ENCODE data around the gene OCIAD1. TPM values are rescaled to one million over a fixed set of nuclear protein-coding genes. Genes with fewer than 3 reads are reported as not detected.

OCIAD1 gene
- total RNA-seq, 1 experiment from 2014 or later = 110 TPM

GRCh38 chr4:48899950-48900349 is 69.1 kb downstream of the OCIAD1 start:
- Histone ChIP-seq H3K4me2 (no peak overlapping the region), H3K9me2 (ENCODE audit: insufficient read depth) (no peaks in the 10 kb centered on the region), H3K27me3 (ENCODE audit: insufficient read depth, low read depth) (no peaks in the 10 kb centered on the region), H3K9me3 (ENCODE audit: insufficient read depth, low read depth) (no peaks in the 10 kb centered on the region), H4K20me1 (ENCODE audit: insufficient read depth) (0 out of 2 replicates have a peak, but pooled peaks cover 5% of the 10 kb centered on the region), H3K4me3 (no peak overlapping the region), H2AFZ (no peak overlapping the region), H3K79me2 (ENCODE audit: low read depth) (peaks cover 10% of the 10 kb centered on the region), H3K36me3 (ENCODE audit: low read depth) (peaks cover 73% of the 10 kb centered on the region), H3K27ac (no peak overlapping the region), H3K4me1 (replicated peaks; ENCODE audit: insufficient read depth) (peaks cover 6% of the 10 kb centered on the region), H3F3A (ENCODE audit: insufficient read depth, low read depth) (no peaks in the 10 kb centered on the region)
- CTCF ChIA-PET = no interaction called here
- no peak for DNase-seq
- POLR2A ChIA-PET (ENCODE audit: unreplicated experiment) = no interaction called here
- intact Hi-C loops (cut with micrococcal nuclease; ENCODE audit: unreplicated experiment) = loop anchor here (10.0 kb wide), 1 partner anchor 45 kb away; no protein-coding TSS in a partner anchor
- TF ChIP-seq CTCF (conservative IDR thresholded peaks at IDR 0.05) (no peak), EZH2 (IDR thresholded peaks at IDR 0.05; ENCODE audit: low read depth) (no peak)
- BruUV-seq (replicated peaks) = no TSS peak

GRCh38 chr4:48901196-48901595 is 70.3 kb downstream of the OCIAD1 start:
- Histone ChIP-seq H3K27me3 (ENCODE audit: insufficient read depth, low read depth) (no peaks in the 10 kb centered on the region), H3K27ac (no peak overlapping the region), H3K36me3 (ENCODE audit: low read depth) (peaks cover 72% of the 10 kb centered on the region), H3K9me2 (ENCODE audit: insufficient read depth) (no peaks in the 10 kb centered on the region), H4K20me1 (ENCODE audit: insufficient read depth) (0 out of 2 replicates have a peak, but pooled peaks cover 5% of the 10 kb centered on the region), H3K4me2 (no peak overlapping the region), H3F3A (ENCODE audit: insufficient read depth, low read depth) (no peaks in the 10 kb centered on the region), H3K4me1 (replicated peaks; ENCODE audit: insufficient read depth) (peaks cover 12% of the 10 kb centered on the region), H2AFZ (no peak overlapping the region), H3K79me2 (ENCODE audit: low read depth) (peaks cover 22% of the 10 kb centered on the region), H3K9me3 (ENCODE audit: insufficient read depth, low read depth) (no peaks in the 10 kb centered on the region), H3K4me3 (no peak overlapping the region)
- no TSS peak for BruUV-seq (replicated peaks)
- DNase-seq = no peak
- CTCF ChIA-PET = no interaction called here
- no peak for TF ChIP-seq CTCF (conservative IDR thresholded peaks at IDR 0.05)
- TF ChIP-seq EZH2 (IDR thresholded peaks at IDR 0.05; ENCODE audit: low read depth) = no peak
- POLR2A ChIA-PET (ENCODE audit: unreplicated experiment) = interaction anchor here (0.6 to 0.8 kb wide), 2 partner anchors 11 to 12 kb away, joined by 6 read pairs; no protein-coding TSS in a partner anchor
- intact Hi-C loops (cut with micrococcal nuclease; ENCODE audit: unreplicated experiment) = loop anchor here (10.0 kb wide), 1 partner anchor 46 kb away; no protein-coding TSS in a partner anchor

- ChIA-PET POLR2A (ENCODE audit: unreplicated experiment) (interaction anchor here (0.6 to 0.8 kb wide), 2 partner anchors 12 to 1051 kb away, joined by 6 read pairs; no protein-coding TSS in a partner anchor), CTCF (no interaction called here)
- Histone ChIP-seq H3K4me3 (no peak overlapping the region), H3F3A (ENCODE audit: insufficient read depth, low read depth) (no peaks in the 10 kb centered on the region), H2AFZ (no peak overlapping the region), H3K9me3 (ENCODE audit: insufficient read depth, low read depth) (no peaks in the 10 kb centered on the region), H3K4me2 (no peak overlapping the region), H3K27me3 (ENCODE audit: insufficient read depth, low read depth) (no peaks in the 10 kb centered on the region), H3K36me3 (ENCODE audit: low read depth) (peaks cover 62% of the 10 kb centered on the region), H3K79me2 (ENCODE audit: low read depth) (peaks cover 26% of the 10 kb centered on the region), H3K27ac (no peak overlapping the region), H3K4me1 (replicated peaks; ENCODE audit: insufficient read depth) (peaks cover 18% of the 10 kb centered on the region), H4K20me1 (ENCODE audit: insufficient read depth) (0 out of 2 replicates have a peak, but pooled peaks cover 5% of the 10 kb centered on the region), H3K9me2 (ENCODE audit: insufficient read depth) (no peaks in the 10 kb centered on the region)
- no peak for DNase-seq
- BruUV-seq (replicated peaks) = no TSS peak
- intact Hi-C loops (cut with micrococcal nuclease; ENCODE audit: unreplicated experiment) = loop anchor here (10.0 kb wide), 1 partner anchor 47 kb away; no protein-coding TSS in a partner anchor
- TF ChIP-seq CTCF (conservative IDR thresholded peaks at IDR 0.05) (no peak), EZH2 (IDR thresholded peaks at IDR 0.05; ENCODE audit: low read depth) (no peak)
These were observed 71.4 kb downstream of the OCIAD1 start for GRCh38 chr4:48902266-48902665.
